ENCODE measurements around the gene CGA.

- TF ChIP-seq CTCF (IDR thresholded peaks at IDR 0.05) (no peak), POLR2A (IDR thresholded peaks at IDR 0.05) (no peak)
Measured at GRCh38 chr6:87089135-87089534, 5.8 kb downstream of the CGA start.
